ENCODE data around the gene ALOX5. TPM values are rescaled to one million over a fixed set of nuclear protein-coding genes. Genes with fewer than 3 reads are reported as not detected.
A peak's percentile ranks its signal among the peaks of the same experiment; 100 is the strongest.

The ALOX5 gene
- total and polyA plus RNA-seq, 10 of the 15 experiments (the other 5 are each of a cell fraction or from before 2014, with no cell fraction given) = 0.43 to 102 (median 34.2) TPM

DNA sequence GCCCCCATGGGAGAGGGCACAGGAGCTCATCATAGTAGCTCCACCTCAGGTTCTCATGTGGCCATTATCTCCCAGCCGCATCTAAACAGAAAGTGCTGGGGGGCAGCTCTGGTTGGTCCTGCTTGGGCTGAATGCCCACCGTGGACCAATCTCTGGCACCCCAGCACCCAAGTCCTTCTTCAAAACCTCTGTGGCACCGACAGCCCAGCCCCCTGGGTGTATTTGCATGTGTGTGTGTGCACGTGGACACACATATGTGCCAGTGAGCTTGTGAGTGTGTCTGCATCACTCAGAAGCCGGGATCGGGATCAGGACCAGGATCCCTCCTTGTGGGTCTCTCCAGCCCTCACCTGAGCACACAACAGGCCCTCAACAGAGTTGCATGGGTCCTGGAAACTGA lies 68.2 kb downstream of the ALOX5 start (continued):
- TF ChIP-seq, protein P1, sequence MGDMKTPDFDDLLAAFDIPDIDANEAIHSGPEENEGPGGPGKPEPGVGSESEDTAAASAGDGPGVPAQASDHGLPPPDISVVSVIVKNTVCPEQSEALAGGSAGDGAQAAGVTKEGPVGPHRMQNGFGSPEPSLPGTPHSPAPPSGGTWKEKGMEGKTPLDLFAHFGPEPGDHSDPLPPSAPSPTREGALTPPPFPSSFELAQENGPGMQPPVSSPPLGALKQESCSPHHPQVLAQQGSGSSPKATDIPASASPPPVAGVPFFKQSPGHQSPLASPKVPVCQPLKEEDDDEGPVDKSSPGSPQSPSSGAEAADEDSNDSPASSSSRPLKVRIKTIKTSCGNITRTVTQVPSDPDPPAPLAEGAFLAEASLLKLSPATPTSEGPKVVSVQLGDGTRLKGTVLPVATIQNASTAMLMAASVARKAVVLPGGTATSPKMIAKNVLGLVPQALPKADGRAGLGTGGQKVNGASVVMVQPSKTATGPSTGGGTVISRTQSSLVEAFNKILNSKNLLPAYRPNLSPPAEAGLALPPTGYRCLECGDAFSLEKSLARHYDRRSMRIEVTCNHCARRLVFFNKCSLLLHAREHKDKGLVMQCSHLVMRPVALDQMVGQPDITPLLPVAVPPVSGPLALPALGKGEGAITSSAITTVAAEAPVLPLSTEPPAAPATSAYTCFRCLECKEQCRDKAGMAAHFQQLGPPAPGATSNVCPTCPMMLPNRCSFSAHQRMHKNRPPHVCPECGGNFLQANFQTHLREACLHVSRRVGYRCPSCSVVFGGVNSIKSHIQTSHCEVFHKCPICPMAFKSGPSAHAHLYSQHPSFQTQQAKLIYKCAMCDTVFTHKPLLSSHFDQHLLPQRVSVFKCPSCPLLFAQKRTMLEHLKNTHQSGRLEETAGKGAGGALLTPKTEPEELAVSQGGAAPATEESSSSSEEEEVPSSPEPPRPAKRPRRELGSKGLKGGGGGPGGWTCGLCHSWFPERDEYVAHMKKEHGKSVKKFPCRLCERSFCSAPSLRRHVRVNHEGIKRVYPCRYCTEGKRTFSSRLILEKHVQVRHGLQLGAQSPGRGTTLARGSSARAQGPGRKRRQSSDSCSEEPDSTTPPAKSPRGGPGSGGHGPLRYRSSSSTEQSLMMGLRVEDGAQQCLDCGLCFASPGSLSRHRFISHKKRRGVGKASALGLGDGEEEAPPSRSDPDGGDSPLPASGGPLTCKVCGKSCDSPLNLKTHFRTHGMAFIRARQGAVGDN (IDR thresholded peaks at IDR 0.05) = no peak

DNA sequence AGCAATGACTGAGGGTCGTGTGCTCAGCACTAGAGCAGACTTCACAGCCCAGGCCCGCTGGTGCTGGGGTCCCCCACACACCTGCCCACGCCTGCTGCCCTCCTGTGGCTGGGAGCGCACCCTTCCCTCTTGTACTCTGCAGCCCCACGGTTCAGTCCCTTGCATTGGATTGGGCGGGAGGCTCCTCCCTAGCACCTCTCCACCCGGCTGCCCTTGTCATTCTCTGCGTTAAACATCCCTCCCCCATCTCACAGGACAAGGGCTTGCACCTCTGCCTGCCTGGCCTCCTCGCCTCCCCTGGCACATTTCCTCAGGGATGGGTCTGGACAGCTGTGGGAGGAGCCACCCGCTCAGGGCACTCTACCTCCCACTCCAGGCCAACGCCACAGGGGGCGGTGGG lies 68.6 kb downstream of the ALOX5 start:
- Histone ChIP-seq H3K27ac (ENCODE audit: control insufficient read depth, insufficient read depth) (no peak overlapping the region), H3K79me2 (ENCODE audit: control insufficient read depth, insufficient read depth, low read length) (no peaks in the 10 kb centered on the region), H3K4me2 (ENCODE audit: control insufficient read depth, insufficient read depth) (no peak overlapping the region), H3K27me3 (replicated peaks in 1 of 2; ENCODE audit: control insufficient read depth in 2 of 2, insufficient read depth in 2 of 2, low read length in 1 of 2) (no peaks in the 10 kb centered on the region), H3K4me3 (no peak overlapping the region), H3K36me3 (ENCODE audit: control insufficient read depth in 2 of 2, insufficient read depth in 2 of 2, low read length in 1 of 2) (no peaks in the 10 kb centered on the region), H3K9ac (ENCODE audit: control insufficient read depth, insufficient read depth, low read length) (no peak overlapping the region), H2AFZ (ENCODE audit: control insufficient read depth, low read depth, low read length) (no peak overlapping the region), H3K9me3 (replicated peaks; ENCODE audit: control insufficient read depth, insufficient read depth, low read length) (peaks cover 2% of the 10 kb centered on the region; the same call in 1 of the 3 replicates), H4K20me1 (ENCODE audit: control insufficient read depth, insufficient read depth) (no peaks in the 10 kb centered on the region), H3K4me1 (ENCODE audit: control insufficient read depth, insufficient read depth, low read length) (no peaks in the 10 kb centered on the region)
- intact Hi-C loops (cut with micrococcal nuclease; ENCODE audit: unreplicated experiment) (no loop called here), in situ Hi-C loops (cut with MboI) (no loop called here)
- ChIA-PET POLR2A (no interaction called here), SMC1A (ENCODE audit: uncharacterized antibody, unreplicated experiment) (no interaction called here), RAD21 (ENCODE audit: unreplicated experiment) (no interaction called here), CTCF (no interaction called here)
- 75% methylated on average over 12 of the region's 12 CpGs for WGBS (ENCODE audit: insufficient coverage, insufficient replicate concordance, low lambda C conversion rate, missing lambda C conversion rate)
- DNase-seq (ENCODE audit: low read depth, low spot score) = no peak
- no peak for FAIRE-seq
- 0 out of 2 replicates have a peak, but pooled peaks have one; percentile 17 for TF ChIP-seq POLR2A (IDR thresholded peaks at IDR 0.05; ENCODE audit: low read depth, low read length)
- no peak for TF ChIP-seq ESRRA (IDR thresholded peaks at IDR 0.05; ENCODE audit: low read length)
- no TSS peak for BruUV-seq (replicated peaks)
- ATAC-seq = peak; percentile 47
